Heart right ventricle (tissue), 16 donors: ENCODE results near the gene MGME1. TPM values are rescaled to one million over a fixed set of nuclear protein-coding genes. Genes with fewer than 3 reads are reported as not detected.

Source experiments
- ATAC-seq, 8 donors: fragments of 200-7000 bp; cut with Tn5 transposase; one replicate each; pipeline ENCODE4 v1.9.1; 2020; ENCODE audit warnings: mild to moderate bottlenecking in 8 of 8, moderate library complexity in 8 of 8, moderate number of reproducible peaks in 1 of 8
- DNase-seq, 2 donors: peaks; one replicate each; pipeline ENCODE4 v3.0.0-alpha.2; 2020
- H3K27ac ChIP-seq, 10 donors: fragments of 200-600 bp; sonication (generic) in 2 of 10; one replicate each; pipeline versions ENCODE4 v1.5.0 to v1.8.0; 2020 to 2022; ENCODE audit warnings: mild to moderate bottlenecking in 3 of 10
- H3K27me3 ChIP-seq, 7 donors: fragments of 200-600 bp; one replicate each; pipeline ENCODE4 v1.8.0; 2021 to 2022; ENCODE audit warnings: mild to moderate bottlenecking in 2 of 7
- H3K36me3 ChIP-seq, 9 donors: fragments of 200-600 bp; sonication (generic) in 1 of 9; one replicate each; pipeline versions ENCODE4 v1.5.0 to v1.8.0; 2020 to 2022; ENCODE audit warnings: mild to moderate bottlenecking in 2 of 9
- H3K4me1 ChIP-seq, 9 donors: fragments of 200-600 bp; sonication (generic) in 1 of 9; one replicate each; pipeline versions ENCODE4 v1.5.0 to v1.8.0; 2020 to 2022; ENCODE audit warnings: mild to moderate bottlenecking in 4 of 9
- H3K4me3 ChIP-seq, 10 donors: fragments of 200-600 bp; sonication (generic) in 2 of 10; one replicate each; pipeline versions ENCODE4 v1.5.0 to v1.8.0; 2020 to 2022; ENCODE audit warnings: mild to moderate bottlenecking in 7 of 10, moderate library complexity in 2 of 10
- H3K9me3 ChIP-seq, 11 donors: fragments of 200-600 bp in 10 of 11; sonication (generic) in 2 of 11; one replicate each; pipeline versions ENCODE4 v1.5.0 to v1.8.0; 2013 to 2022; ENCODE audit warnings: mild to moderate bottlenecking in 2 of 11, control low read depth in 1 of 11, moderate library complexity in 1 of 11
- CTCF ChIP-seq, 9 donors: fragments of 200-600 bp; sonication (generic) in 2 of 9; IDR thresholded peaks; one replicate each; pipeline versions ENCODE4 v1.5.0 to v1.8.0; 2021 to 2022; ENCODE audit warnings: antibody characterized with exemption in 9 of 9, mild to moderate bottlenecking in 5 of 9, moderate library complexity in 1 of 9
- WGBS, 2 donors: extraction: QIAGEN DNeasy Blood & Tissue Kit; methylation state at CpG; one replicate each; pipeline ENCODE4 v1.1.7; 2013; ENCODE audit warnings: inconsistent platforms in 1 of 2; 5-methylcytosine and 5-hydroxymethylcytosine counted together
- intact Hi-C, 10 donors: fragments of 100-400 bp; cut with DNase I; formaldehyde crosslinking; loops; one replicate each; pipeline versions ENCODE4 v1.11.1 to v1.14.2; 2022
- long read RNA-seq, 3 donors: library from polyadenylated mRNA; unstranded; transcript quantifications; one replicate each; pipeline ENCODE4 v2.0.0, GENCODE V29; 2020 to 2021
- polyA plus RNA-seq, 2 donors: library from polyadenylated mRNA; stranded (reverse); fragments of 200-250 nt; gene quantifications; one replicate each; pipeline ENCODE4 v1.2.3, GENCODE V29; 2013
- total RNA-seq, 10 donors: library from RNA; stranded (reverse); fragmentation: NEBNext Ultra II Directional in 3 of 10; extraction: Animal tissue kit (Norgen Biotek cat#: 25700) in 3 of 10; gene quantifications; one replicate each; pipeline versions ENCODE4 v1.2.1 to v1.2.4, GENCODE V29; 2021 to 2023
- donor health status: Arrhythmogenic right ventricular cardiomyopathy.
- donor health status: ischemic (EF 13 %, LVEDD 7.1; RV severe dilation, severe dysfunction).
- donor health status: healthy with polysubstance abuse.
- donor health status: DM: no; HTN: yes; CAD: no.
- donor health status: DM: no; HTN: no; CAD: no.
- donor health status: ischemic (EF 25% LVEDD 6.9; RV normal size, moderate dysfunction).
- donor health status: ischemic (EF 25% LVEDD 5.7; RV mildly dilated, moderate dysfunction).
- donor health status: healthy.
- donor health status: DM: yes; HTN: yes; CAD: no.
- donor health status: Ischemic cardiomyopathy.
- donor health status: ischemic (EF 35%, LVEDD 5.7; RV mildly dilated, moderate dysfunction).
- donor health status: nonischemic (EF 11% LVEDD 7.7; RV severe dilation, severe dysfunction).
- donor health status: DM: yes; HTN: yes; CAD: no.
- donor health status: PGD.
- donor health status: ischemic (EF 29% LVEDD 5.4; RV normal size, mild dysfunction).
- donor health status: nonischemic (EF 23%, LVEDD 6.1; RV moderate dilation, normal function).

The MGME1 gene, protein sequence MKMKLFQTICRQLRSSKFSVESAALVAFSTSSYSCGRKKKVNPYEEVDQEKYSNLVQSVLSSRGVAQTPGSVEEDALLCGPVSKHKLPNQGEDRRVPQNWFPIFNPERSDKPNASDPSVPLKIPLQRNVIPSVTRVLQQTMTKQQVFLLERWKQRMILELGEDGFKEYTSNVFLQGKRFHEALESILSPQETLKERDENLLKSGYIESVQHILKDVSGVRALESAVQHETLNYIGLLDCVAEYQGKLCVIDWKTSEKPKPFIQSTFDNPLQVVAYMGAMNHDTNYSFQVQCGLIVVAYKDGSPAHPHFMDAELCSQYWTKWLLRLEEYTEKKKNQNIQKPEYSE
- total RNA-seq (10 to 100 TPM in 8 of 10 donors, 1 to 10 TPM in 2; 9.7 to 16.0 (median 12.9) TPM), polyA plus RNA-seq (10 to 100 TPM in 1 of 2 donors, 1 to 10 TPM in 1; 6.0 to 14.1 TPM)
- long read RNA-seq, donor 1, partial matches to known transcripts, result 0 of 5 reads
- long read RNA-seq, donor 1, other reads (novel, unspliced or antisense), result 3 of 5 reads
- long read RNA-seq, donor 2, partial matches to known transcripts, result 6 of 20 reads
- long read RNA-seq, donor 2, other reads (novel, unspliced or antisense), result 10 of 20 reads
- long read RNA-seq, donor 3, transcript MGME1-203 (5 exons, 2,336 nt), result major isoform, 16 of 65 reads
- long read RNA-seq, donor 3, partial matches to known transcripts, result 14 of 65 reads
- long read RNA-seq, donor 3, other reads (novel, unspliced or antisense), result 34 of 65 reads

GRCh38 chr20:17968366-17969277 is at the start of gene MGME1, which contains the start of gene SNX5:
Gene MGME1, plus strand, starts transcription at chr20:17969018. Its CDS starts 842 bp downstream, at chr20:17969860.
Gene SNX5, minus strand, starts transcription at chr20:17968794. Its CDS starts 369 bp downstream, at chr20:17968425.
- ATAC-seq (peak; percentile 95 to 99 (median 98)), DNase-seq (peak; percentile 100)
- Histone ChIP-seq H3K27ac (peak within 1 kb of the TSS; percentile 89 to 99 (median 96)), H3K4me3 (peak within 1 kb of the TSS; percentile 75 to 97 (median 92)), H3K27me3 (no peaks in the 10 kb centered on the region), H3K36me3 (peaks cover 0 to 4% (median 0%) of the 10 kb centered on the region in 9 donors), H3K4me1 (peaks cover 0 to 80% (median 77%) of the 10 kb centered on the region in 9 donors), H3K9me3 (no peaks in the 10 kb centered on the region)
- intact Hi-C loops, result loop anchor here in 3 of 10 donors (2.0 to 10.0 kb wide), 3 partner anchors 74 to 398 kb away; partner anchors contain the start of genes DSTN (in 1 of the 3) and RRBP1 (in 1 of the 3)
- 0% methylated on average over 86 to 95 of the region's 96 CpGs for WGBS, 2 donors
- peak in 2 of 9 donors; percentile 10 to 20 for TF ChIP-seq CTCF (IDR thresholded peaks at IDR 0.05)

GRCh38 chr20:17919149-17919548 is 49.7 kb upstream of the MGME1 start:
- DNase-seq, result no peak
- WGBS, 2 donors, result 95 to 97% methylated on average over 8 of the region's 8 CpGs
- H3K4me3 ChIP-seq, result no peak overlapping the region
- no peak for TF ChIP-seq CTCF (IDR thresholded peaks at IDR 0.05)
- intact Hi-C loops, result loop anchor here in 1 of 10 donors (10.0 kb wide), 1 partner anchor 394 kb away; no protein-coding TSS in a partner anchor
- H3K4me1 ChIP-seq, result no peaks in the 10 kb centered on the region
- ATAC-seq, result no peak
- H3K9me3 ChIP-seq, result no peaks in the 10 kb centered on the region
- no peaks in the 10 kb centered on the region for H3K27me3 ChIP-seq
- H3K27ac ChIP-seq, result no peak overlapping the region
- no peaks in the 10 kb centered on the region for H3K36me3 ChIP-seq

DNA sequence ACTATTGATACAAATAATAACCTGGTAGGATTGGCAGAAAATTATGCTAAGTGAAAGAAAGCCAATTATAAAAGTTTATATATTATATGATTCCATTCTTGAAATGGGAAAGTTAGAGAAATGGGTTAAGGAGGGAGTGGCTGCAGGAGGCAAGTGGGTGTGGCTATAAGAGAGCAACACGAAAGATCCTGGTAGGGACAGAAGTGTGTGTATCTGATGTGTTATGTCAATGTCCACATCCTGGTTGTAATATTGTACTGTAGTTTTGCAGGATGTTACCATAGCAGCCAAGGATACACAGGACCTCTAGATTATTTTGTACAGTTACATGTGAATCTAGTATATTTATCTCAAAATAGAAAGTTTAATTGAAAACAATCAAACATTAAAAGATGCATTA is 47.0 kb upstream of the MGME1 start:
- WGBS, 2 donors, result 6 to 10% methylated on average over 1 of the region's 1 CpG
- no peak for TF ChIP-seq CTCF (IDR thresholded peaks at IDR 0.05)
- Histone ChIP-seq H3K36me3 (no peaks in the 10 kb centered on the region), H3K4me1 (peaks cover 0 to 12% (median 6%) of the 10 kb centered on the region in 9 donors), H3K4me3 (no peak overlapping the region), H3K27me3 (no peaks in the 10 kb centered on the region), H3K9me3 (no peaks in the 10 kb centered on the region), H3K27ac (no peak overlapping the region)
- intact Hi-C loops, result no loop called here
- ATAC-seq (no peak), DNase-seq (no peak)
